GM19043 (cell line): Measurements from ENCODE around the gene PKN2.
"Not testable (repeated sequence)": the region's sequence is repeated elsewhere in the genome, so short reads cannot be mapped to it uniquely, and the experiment has no call there.

Source experiments
- ATAC-seq: cut with Tn5 transposase; IDR thresholded peaks from one replicate; pipeline ENCODE4 v1.9.1; 2021; ENCODE audit warnings: low read depth; ENCODE audit not compliant: unreplicated experiment

Gene PKN2

GRCh38 chr1:88780485-88780884 lies 96.4 kb downstream of the PKN2 start:
- no peak for ATAC-seq

- no peak for ATAC-seq
These were observed 99.1 kb downstream of the PKN2 start for GRCh38 chr1:88783145-88783544.

GRCh38 chr1:88784551-88784950 lies 100.5 kb downstream of the PKN2 start:
- ATAC-seq: no peak

- no peak for ATAC-seq
These were observed 103.2 kb downstream of the PKN2 start for GRCh38 chr1:88787023-88787903.

GRCh38 chr1:88791192-88791591 lies 107.1 kb downstream of the PKN2 start:
- no peak for ATAC-seq

GRCh38 chr1:88799491-88799890 lies 115.4 kb downstream of the PKN2 start:
- no peak for ATAC-seq

GRCh38 chr1:88800382-88801051 lies 116.4 kb downstream of the PKN2 start:
- ATAC-seq: no peak

GRCh38 chr1:88801575-88802208 lies 117.6 kb downstream of the PKN2 start:
- no peak for ATAC-seq

GRCh38 chr1:88802404-88802803 lies 118.3 kb downstream of the PKN2 start:
- ATAC-seq: no peak

- no peak for ATAC-seq
These were observed 118.9 kb downstream of the PKN2 start for GRCh38 chr1:88802950-88803349.

GRCh38 chr1:88803444-88803843 lies 119.4 kb downstream of the PKN2 start:
- ATAC-seq: no peak

GRCh38 chr1:88812366-88812765 lies 128.3 kb downstream of the PKN2 start:
- no peak for ATAC-seq

- ATAC-seq: no peak
These were observed 129.4 kb downstream of the PKN2 start for GRCh38 chr1:88813471-88813870.

GRCh38 chr1:88819642-88820041 lies 135.6 kb downstream of the PKN2 start:
- ATAC-seq: not testable (repeated sequence)

GRCh38 chr1:88825721-88826120 lies 141.6 kb downstream of the PKN2 start:
- ATAC-seq: no peak

- ATAC-seq: no peak
These were observed 163.6 kb downstream of the PKN2 start for GRCh38 chr1:88847643-88848042.

GRCh38 chr1:88851303-88852063 lies 167.4 kb downstream of the PKN2 start:
- no peak for ATAC-seq

- ATAC-seq: no peak
These were observed 183.9 kb downstream of the PKN2 start for GRCh38 chr1:88867743-88868521.

GRCh38 chr1:88869644-88870043 lies 185.6 kb downstream of the PKN2 start:
- not testable (repeated sequence) for ATAC-seq
